Keratinocyte (primary cell): Measurements from ENCODE around the gene DEXI. TPM values are rescaled to one million over a fixed set of nuclear protein-coding genes. Genes with fewer than 3 reads are reported as not detected.

Experiments
- DNase-seq: peaks from one replicate; pipeline ENCODE4 v3.0.0-alpha.2; 2011; ENCODE audit warnings: low read depth, missing footprints, low spot score
- FAIRE-seq: peaks from 2 replicates; lab custom pipeline; 2011; peaks lifted over from hg19 to GRCh38; lab: Jason Lieb, UNC
- H2AFZ ChIP-seq: 2 replicates; pipeline ENCODE4 v1.6.0; 2012; ENCODE audit warnings: low read length, control low read depth, inconsistent platforms; ENCODE audit not compliant: control insufficient read depth
- H3K27ac ChIP-seq: 2 replicates; pipeline ENCODE4 v1.5.1; 2011; ENCODE audit warnings: low read length; ENCODE audit not compliant: control insufficient read depth, insufficient read depth
- H3K27me3 ChIP-seq: 3 replicates; pipeline ENCODE4 v1.6.0; 2011; ENCODE audit warnings: low read length; ENCODE audit not compliant: control insufficient read depth, insufficient read depth; ENCODE audit errors: extremely low read depth
- H3K36me3 ChIP-seq, 2 experiments: 2 replicates in 1 of 2; 3 replicates in 1 of 2; pipeline ENCODE4 v1.5.1; 2011; ENCODE audit warnings: low read length in 2 of 2, mild to moderate bottlenecking in 1 of 2; ENCODE audit not compliant: control insufficient read depth in 2 of 2, insufficient read depth in 2 of 2; ENCODE audit errors: extremely low read depth in 1 of 2
- H3K4me1 ChIP-seq: 3 replicates; pipeline ENCODE4 v1.5.1; 2011; ENCODE audit warnings: low read length; ENCODE audit not compliant: control insufficient read depth, insufficient read depth; ENCODE audit errors: extremely low read depth
- H3K4me2 ChIP-seq: 3 replicates; pipeline ENCODE4 v1.6.0; 2011; ENCODE audit warnings: low read depth, low read length; ENCODE audit not compliant: control insufficient read depth, insufficient read depth; ENCODE audit errors: extremely low read depth
- H3K4me3 ChIP-seq, 3 experiments: fragments of 200-600 bp in 1 of 3; sonication (generic) in 1 of 3; 2 replicates in 2 of 3; 3 replicates in 1 of 3; pipeline ENCODE4 v1.5.1; 2011 to 2016; ENCODE audit warnings: low read length in 3 of 3, mild to moderate bottlenecking in 3 of 3, control low read depth in 2 of 3, inconsistent platforms in 1 of 3, low read depth in 1 of 3, mixed read lengths in 1 of 3, mixed run types in 1 of 3, moderate library complexity in 1 of 3; ENCODE audit not compliant: control insufficient read depth in 2 of 3, insufficient read depth in 2 of 3; ENCODE audit errors: extremely low read depth in 1 of 3
- H3K79me2 ChIP-seq: 2 replicates; pipeline ENCODE4 v1.6.0; 2012; ENCODE audit warnings: low read length; ENCODE audit not compliant: control insufficient read depth, insufficient read depth
- H3K9ac ChIP-seq: 3 replicates; pipeline ENCODE4 v1.6.0; 2011; ENCODE audit warnings: low read length; ENCODE audit not compliant: control insufficient read depth, insufficient read depth; ENCODE audit errors: extremely low read depth
- H3K9me1 ChIP-seq: 3 replicates; pipeline ENCODE4 v1.6.0; 2011; ENCODE audit warnings: low read length; ENCODE audit not compliant: control insufficient read depth, insufficient read depth; ENCODE audit errors: extremely low read depth
- H3K9me3 ChIP-seq: 2 replicates; pipeline ENCODE4 v1.5.1; 2012; ENCODE audit warnings: low read depth, low read length; ENCODE audit not compliant: control insufficient read depth
- H4K20me1 ChIP-seq: 3 replicates; pipeline ENCODE4 v1.6.0; 2011; ENCODE audit warnings: low read length; ENCODE audit not compliant: control insufficient read depth, insufficient read depth; ENCODE audit errors: extremely low read depth
- EZH2 ChIP-seq: IDR thresholded peaks from one replicate; pipeline ENCODE4 v1.6.1; 2012; ENCODE audit warnings: inconsistent platforms, mild to moderate bottlenecking, low read length, moderate library complexity
- dilution Hi-C: fragments of 300-500 bp; cut with MboI; formaldehyde crosslinking; loops from one replicate; pipeline ENCODE4 v1.7.0; 2020; ENCODE audit warnings: low sequenced_read_pairs; ENCODE audit not compliant: extremely low pct_ligation_motif_present
- polyA plus RNA-seq, 5 experiments: library from polyadenylated mRNA; depleted of rRNA in 3 of 5; stranded (reverse) in 3 of 5; stranded (forward) in 1 of 5; unstranded in 1 of 5; fragments of >200 nt; gene quantifications; 1 replicate in 1 of 5; 2 replicates in 3 of 5; 3 replicates in 1 of 5; pipeline versions ENCODE4 v1.2.1 to v1.2.3, GENCODE V29; 2011 to 2012; ENCODE audit warnings: missing spikeins in 2 of 5, low read depth in 1 of 5, low replicate concordance in 1 of 5
- TF ChIP-seq, protein P1 (sequence below), 3 experiments: IDR thresholded peaks in 1 of 3; conservative IDR thresholded peaks in 1 of 3; optimal IDR thresholded peaks in 1 of 3; 2 replicates in 2 of 3; 3 replicates in 1 of 3; pipeline versions ENCODE3 to v1.5.1; 2011; ENCODE audit warnings: low read length in 3 of 3, mild to moderate bottlenecking in 3 of 3, moderate library complexity in 2 of 3, control low read depth in 1 of 3, inconsistent platforms in 1 of 3; ENCODE audit not compliant: insufficient read depth in 2 of 3; ENCODE audit errors: extremely low read depth in 1 of 3

DEXI gene
- polyA plus RNA-seq, 1 donor (not counting 4 experiments of a cell fraction or from before 2014, with no cell fraction given) = 25.9 TPM

GRCh38 chr16:10932959-10933710 lies 9.1 kb downstream of the DEXI start:
- peaks cover 5% of the 10 kb centered on the region for H3K4me1 ChIP-seq
- dilution Hi-C loops = no loop called here
- H3K9me1 ChIP-seq = no peaks in the 10 kb centered on the region
- peaks cover 46% of the 10 kb centered on the region for H3K79me2 ChIP-seq
- H3K27me3 ChIP-seq = no peaks in the 10 kb centered on the region
- no peak overlapping the region for H3K4me2 ChIP-seq
- no peak overlapping the region for H3K4me3 ChIP-seq
- TF ChIP-seq, protein P1, sequence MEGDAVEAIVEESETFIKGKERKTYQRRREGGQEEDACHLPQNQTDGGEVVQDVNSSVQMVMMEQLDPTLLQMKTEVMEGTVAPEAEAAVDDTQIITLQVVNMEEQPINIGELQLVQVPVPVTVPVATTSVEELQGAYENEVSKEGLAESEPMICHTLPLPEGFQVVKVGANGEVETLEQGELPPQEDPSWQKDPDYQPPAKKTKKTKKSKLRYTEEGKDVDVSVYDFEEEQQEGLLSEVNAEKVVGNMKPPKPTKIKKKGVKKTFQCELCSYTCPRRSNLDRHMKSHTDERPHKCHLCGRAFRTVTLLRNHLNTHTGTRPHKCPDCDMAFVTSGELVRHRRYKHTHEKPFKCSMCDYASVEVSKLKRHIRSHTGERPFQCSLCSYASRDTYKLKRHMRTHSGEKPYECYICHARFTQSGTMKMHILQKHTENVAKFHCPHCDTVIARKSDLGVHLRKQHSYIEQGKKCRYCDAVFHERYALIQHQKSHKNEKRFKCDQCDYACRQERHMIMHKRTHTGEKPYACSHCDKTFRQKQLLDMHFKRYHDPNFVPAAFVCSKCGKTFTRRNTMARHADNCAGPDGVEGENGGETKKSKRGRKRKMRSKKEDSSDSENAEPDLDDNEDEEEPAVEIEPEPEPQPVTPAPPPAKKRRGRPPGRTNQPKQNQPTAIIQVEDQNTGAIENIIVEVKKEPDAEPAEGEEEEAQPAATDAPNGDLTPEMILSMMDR (optimal IDR thresholded peaks at IDR 0.05 in 1 of 3, IDR thresholded peaks at IDR 0.05 in 1 of 3, conservative IDR thresholded peaks at IDR 0.05 in 1 of 3; ENCODE audit: extremely low read depth in 1 of 3, insufficient read depth in 2 of 3, low read length in 3 of 3) = no peak
- no peak for TF ChIP-seq EZH2
- peaks cover 13% of the 10 kb centered on the region for H4K20me1 ChIP-seq
- no peak overlapping the region for H3K27ac ChIP-seq
- FAIRE-seq (no peak), DNase-seq (no peak)
- no peak overlapping the region for H2AFZ ChIP-seq
- H3K36me3 ChIP-seq = peaks cover 12 to 19% of the 10 kb centered on the region in 2 experiments
- H3K9ac ChIP-seq = no peak overlapping the region
- no peaks in the 10 kb centered on the region for H3K9me3 ChIP-seq

DNA sequence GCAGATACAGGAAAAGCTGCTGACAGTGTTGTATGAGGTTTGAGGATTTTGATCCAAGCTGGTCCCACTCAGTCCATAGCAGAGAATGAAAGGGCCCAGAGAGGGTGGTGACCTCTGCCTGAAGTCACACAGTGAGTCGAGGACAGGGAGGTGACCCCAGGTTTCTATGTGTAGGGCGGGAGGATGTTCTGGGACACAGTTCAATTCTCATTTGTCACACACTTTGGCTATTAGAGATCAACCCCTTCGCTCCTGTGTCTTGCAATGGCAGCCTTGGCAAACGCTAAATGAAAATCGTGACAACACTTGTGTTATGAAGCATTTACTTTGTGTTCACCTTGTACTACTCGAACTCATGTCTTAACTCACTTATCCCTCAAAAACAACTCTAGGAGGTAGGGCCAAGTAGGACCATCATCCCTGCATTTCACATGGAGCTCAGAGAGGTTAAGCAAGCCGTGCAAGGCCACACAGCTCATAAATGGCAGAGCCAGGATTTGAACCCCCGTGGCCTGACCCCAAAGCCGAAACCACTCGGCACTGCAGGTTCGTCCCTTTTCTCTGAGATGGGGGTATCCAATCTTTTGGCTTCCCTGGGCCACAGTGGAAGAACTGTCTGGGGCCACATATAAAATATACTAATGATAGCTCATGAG lies 10.2 kb downstream of the DEXI start:
- Histone ChIP-seq H3K4me1 (no peaks in the 10 kb centered on the region), H3K9ac (no peak overlapping the region), H3K4me2 (no peak overlapping the region), H3K9me1 (no peaks in the 10 kb centered on the region), H3K4me3 (no peak overlapping the region), H3K79me2 (peaks cover 36% of the 10 kb centered on the region), H4K20me1 (peaks cover 7% of the 10 kb centered on the region), H3K27me3 (no peaks in the 10 kb centered on the region), H2AFZ (no peak overlapping the region), H3K36me3 (peaks cover 10 to 15% of the 10 kb centered on the region in 2 experiments), H3K27ac (no peak overlapping the region), H3K9me3 (no peaks in the 10 kb centered on the region)
- TF ChIP-seq EZH2 = no peak
- TF ChIP-seq, protein P1 (optimal IDR thresholded peaks at IDR 0.05 in 1 of 3, IDR thresholded peaks at IDR 0.05 in 1 of 3, conservative IDR thresholded peaks at IDR 0.05 in 1 of 3; ENCODE audit: extremely low read depth in 1 of 3, insufficient read depth in 2 of 3, low read length in 3 of 3) = no peak
- FAIRE-seq (no peak), DNase-seq (no peak)
- dilution Hi-C loops = no loop called here
